A673 (cell line): ENCODE results near the gene GALNT6.

Source experiments
- CTCF ChIP-seq: fragments of 300-800, 200-600 bp; sonication (generic); conservative IDR thresholded peaks from 2 replicates; pipeline ENCODE4 v1.5.1; 2017; ENCODE audit warnings: low read depth, mild to moderate bottlenecking, antibody characterized with exemption, low read length, moderate library complexity, mixed read lengths
- EZH2 ChIP-seq: fragments of 200-600 bp; sonication (generic); IDR thresholded peaks from 2 replicates; pipeline ENCODE4 v1.6.1; 2017; ENCODE audit warnings: borderline replicate concordance, low read depth, mild to moderate bottlenecking, mixed read lengths, antibody characterized with exemption, low read length; ENCODE audit not compliant: poor library complexity, severe bottlenecking

GRCh38 chr12:51429700-51430099 is 38.5 kb upstream of the GALNT6 start:
- no peak for TF ChIP-seq EZH2
- TF ChIP-seq CTCF: no peak
